Retina (tissue), 1 donor: Measurements from ENCODE around the gene ARRB1.

Experiments
- DNase-seq: peaks from one replicate; pipeline ENCODE4 v3.0.0-alpha.2; 2016

Gene ARRB1

DNA sequence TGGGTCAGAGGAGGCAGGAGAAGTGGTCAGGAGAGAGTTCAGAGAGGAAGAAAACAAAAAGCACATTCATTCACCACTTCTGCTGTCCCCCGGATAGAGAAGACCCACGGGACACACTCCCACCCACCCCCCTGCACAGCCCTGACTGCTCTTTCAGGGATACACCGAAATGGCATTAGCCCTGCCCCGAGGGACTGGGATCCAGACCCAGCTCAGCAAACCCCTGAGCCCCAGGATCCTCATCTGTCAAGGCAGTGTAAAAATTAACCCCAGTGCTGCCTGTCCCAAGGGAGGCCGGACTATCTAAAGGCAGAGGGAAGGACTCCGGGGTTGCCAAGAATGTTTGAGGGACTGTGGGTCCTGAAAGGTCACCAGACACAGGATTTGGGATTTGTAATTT is 79.7 kb downstream of the ARRB1 start:
- DNase-seq, result no peak

- no peak for DNase-seq
Measured at GRCh38 chr11:75270896-75271418, 80.5 kb downstream of the ARRB1 start.

DNA sequence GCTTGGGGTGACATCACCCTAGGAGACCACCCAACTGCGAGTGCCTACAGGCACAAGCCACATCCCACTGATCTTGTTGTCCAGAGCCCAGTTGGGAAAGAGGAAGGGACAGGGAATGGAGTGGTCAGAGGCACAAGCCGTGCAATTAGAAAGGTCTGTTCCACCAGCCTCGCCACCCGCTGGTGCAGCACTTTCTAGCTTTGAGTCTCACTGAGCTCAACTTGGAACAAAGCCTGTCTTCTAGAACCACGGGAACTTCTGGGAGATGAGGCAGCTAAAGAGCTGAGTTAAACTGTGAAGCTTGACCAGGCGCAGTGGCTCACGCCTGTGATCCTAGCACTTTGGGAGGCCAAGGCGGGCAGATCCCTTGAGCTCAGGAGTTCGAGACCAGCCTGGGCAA is 81.6 kb downstream of the ARRB1 start:
- no peak for DNase-seq

- no peak for DNase-seq
Measured at GRCh38 chr11:75269367-75269660, 82.1 kb downstream of the ARRB1 start.

GRCh38 chr11:75268626-75269366 is 82.7 kb downstream of the ARRB1 start:
- no peak for DNase-seq

GRCh38 chr11:75267171-75267970 is 84.1 kb downstream of the ARRB1 start:
- no peak for DNase-seq

DNA sequence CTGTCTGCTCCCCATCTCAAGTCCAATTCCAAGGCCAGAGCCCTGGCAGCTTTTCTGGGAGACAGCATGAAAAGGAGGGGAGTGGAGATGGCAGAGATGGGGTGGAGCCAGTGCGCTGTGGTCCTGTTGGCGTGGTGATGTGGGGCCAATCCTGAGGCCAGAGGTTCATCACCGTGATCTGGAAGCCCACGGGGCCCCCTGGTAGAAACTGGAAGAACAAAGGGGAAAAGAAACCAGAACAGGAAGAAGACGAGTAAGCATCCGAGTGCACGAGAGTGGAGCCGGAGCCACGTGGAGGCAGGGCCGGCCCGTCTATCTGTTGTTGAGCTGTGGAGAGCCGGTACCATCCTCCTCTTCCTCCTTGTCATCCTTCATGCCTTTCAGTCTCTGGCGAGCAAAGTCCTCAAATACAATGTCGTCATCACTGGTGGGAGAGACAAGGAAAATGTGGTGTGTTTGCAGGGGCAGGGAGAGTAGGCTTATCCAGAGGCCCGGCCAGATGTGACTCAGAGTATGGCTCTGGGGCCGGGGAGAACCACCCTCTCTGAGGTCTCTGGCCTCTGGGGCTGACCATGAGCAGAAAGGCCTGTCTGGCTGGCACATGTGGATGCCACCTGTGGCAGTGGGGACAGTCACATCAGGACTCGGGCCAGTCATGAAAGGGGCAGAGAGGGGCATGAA is 85.5 kb downstream of the ARRB1 start:
- no peak for DNase-seq

DNA sequence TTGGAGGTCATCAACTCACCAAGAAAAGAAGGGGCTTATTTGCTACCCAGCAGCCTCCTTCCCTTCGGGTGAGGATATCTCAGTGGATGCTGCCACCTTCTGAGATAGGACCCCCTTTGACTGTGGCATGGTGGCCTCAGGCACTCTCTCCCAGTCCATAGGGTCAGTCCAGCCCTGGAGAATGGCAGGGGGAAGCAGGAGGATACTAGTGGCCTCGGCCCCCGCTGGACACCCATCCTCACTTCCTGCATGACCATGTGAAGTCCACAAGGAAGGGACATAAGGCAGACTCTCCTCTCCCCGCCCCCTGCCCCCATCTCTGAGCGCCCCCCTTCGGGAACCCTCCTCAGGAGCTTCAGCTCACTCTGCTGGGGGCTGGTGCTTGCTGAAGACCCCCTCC is 86.5 kb downstream of the ARRB1 start:
- no peak for DNase-seq

- DNase-seq, result no peak
Measured at GRCh38 chr11:75264356-75264755, 87.1 kb downstream of the ARRB1 start.

DNA sequence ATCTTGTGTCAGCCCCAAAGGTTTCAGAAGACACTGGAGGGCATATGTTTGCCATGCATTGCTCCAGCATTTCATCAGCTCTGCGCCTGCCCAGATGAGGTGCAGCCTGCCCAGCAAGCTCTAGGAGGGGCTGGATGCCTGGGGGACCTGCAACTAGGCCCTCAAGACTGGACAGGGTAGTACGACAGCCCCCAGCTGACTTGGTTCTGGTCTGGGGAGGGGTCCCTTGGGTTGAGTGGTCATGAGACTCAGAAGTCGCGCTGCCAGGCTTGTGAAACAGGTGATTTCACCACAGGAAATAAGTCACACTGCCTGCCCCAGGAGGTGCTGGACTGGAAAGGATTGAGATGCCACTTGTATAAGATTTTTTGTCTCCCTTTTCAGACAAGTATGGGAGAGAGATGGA is 87.5 kb downstream of the ARRB1 start:
- DNase-seq, result no peak

DNA sequence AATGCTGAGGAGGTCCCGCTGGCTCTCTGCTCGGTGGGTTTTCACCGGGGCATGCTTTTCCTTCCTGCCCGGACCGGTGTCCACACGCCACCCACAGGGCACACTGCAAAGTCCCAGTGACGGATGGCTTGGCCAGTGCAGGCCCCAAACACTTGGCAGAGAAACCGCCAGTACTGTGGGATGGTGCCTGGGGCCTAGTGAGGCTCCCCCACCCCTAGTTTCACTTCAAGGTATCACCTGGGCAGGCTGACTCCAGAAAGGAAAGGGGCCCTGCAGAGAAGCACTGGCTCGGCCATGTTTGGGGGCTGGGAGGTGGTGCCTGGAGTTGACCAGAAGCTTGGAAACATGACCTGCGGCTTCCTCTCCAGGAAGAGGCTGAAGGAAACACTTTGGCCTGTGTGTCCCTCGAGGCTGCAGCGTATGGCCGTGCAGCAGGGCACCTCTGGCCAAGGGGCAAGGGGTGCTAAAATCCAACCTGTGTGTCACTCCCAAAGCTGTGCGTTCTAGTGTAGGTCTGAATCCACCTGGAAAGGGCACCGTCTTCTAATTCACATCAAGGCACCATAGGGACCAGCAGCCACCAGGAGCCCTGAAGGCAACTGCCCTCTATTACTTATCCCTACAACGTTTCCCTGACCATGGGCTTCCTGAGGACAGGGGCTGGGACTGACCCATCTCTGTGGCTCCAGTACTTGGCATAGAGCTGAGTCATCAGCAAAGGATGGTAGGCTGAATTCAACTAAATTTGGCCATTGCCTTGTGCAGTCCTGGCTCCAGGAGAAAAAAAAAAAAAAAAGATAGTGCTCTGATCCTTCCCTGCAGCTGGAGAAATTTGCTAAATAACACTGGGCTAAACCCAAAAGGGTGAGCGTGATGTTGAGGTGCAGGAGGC is 88.3 kb downstream of the ARRB1 start:
- no peak for DNase-seq

GRCh38 chr11:75262436-75262835 is 89.0 kb downstream of the ARRB1 start:
- DNase-seq, result no peak

GRCh38 chr11:75261902-75262361 is 89.5 kb downstream of the ARRB1 start:
- no peak for DNase-seq

DNA sequence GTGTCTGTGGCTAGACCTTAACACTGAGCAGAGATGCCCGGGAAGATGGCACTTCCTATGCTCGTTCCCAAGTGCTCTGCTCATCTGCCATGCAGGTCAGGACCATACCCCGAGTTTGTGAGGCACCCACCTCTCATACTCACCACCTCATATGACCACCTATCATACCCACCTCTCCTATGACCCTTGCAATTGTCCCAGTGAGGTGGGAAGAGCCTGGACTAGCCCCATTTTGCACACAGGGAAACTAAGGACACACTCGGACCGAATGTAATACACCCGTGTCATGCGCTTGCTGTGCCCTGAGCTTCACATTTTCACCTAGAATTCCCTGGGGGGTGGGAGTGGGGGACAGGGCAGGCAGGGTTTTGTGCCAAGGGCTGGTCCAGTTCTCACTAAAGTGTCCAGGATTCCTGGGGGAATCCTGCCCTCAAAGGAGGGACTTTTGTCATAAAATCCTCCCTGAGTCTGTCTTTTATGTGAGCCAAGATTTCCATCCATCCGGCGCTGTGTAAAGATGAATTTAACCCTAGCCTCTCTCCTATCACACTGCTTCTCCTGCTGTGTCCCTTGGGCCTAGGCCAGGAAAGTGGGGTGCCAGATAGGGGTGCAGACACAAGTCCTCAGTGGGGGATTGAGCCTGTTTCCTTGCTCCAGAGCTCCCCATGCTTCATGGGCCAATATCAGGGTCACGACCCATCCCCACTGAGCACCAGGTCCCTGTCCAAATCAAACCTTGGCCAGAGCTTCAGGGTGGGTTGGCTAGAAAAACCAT is 90.9 kb downstream of the ARRB1 start:
- no peak for DNase-seq

- no peak for DNase-seq
Measured at GRCh38 chr11:75254326-75254725, 97.1 kb downstream of the ARRB1 start.

DNA sequence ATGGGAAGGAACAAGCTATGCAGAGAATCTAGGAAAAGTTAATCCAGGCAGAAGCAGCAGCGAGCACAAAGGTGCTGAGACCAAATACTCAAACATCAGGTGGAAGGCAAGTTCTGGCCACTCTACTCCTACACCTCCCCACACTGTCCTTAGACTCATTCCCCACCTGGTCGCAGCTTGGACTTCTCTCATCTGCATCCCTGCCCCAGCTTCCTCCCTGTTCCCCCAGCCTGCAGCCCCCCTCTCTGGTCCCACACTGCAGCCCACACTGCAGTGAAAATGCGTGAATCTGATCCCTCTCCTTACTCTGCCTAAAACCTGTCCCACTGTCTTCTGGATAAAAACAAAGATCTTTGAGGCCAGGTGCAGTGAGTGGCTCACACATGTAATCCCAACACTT is 101.8 kb downstream of the ARRB1 start:
- no peak for DNase-seq

DNA sequence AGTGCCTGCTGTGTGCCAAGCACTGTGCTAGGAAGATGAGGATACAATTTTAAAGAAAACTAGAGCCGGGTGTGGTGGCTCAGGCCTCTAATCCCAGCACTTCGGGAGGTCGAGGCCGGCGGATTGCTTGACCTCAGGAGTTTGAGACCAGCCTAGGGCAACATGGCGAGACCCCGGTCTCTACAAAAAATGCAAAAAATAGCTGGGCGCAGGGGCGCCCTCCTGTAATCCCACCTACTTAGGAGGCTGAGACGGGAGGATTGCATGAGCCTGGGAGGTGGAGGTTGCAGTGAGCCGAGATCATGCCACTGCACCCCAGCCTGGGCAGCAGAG is 102.6 kb downstream of the ARRB1 start:
- no peak for DNase-seq

DNA sequence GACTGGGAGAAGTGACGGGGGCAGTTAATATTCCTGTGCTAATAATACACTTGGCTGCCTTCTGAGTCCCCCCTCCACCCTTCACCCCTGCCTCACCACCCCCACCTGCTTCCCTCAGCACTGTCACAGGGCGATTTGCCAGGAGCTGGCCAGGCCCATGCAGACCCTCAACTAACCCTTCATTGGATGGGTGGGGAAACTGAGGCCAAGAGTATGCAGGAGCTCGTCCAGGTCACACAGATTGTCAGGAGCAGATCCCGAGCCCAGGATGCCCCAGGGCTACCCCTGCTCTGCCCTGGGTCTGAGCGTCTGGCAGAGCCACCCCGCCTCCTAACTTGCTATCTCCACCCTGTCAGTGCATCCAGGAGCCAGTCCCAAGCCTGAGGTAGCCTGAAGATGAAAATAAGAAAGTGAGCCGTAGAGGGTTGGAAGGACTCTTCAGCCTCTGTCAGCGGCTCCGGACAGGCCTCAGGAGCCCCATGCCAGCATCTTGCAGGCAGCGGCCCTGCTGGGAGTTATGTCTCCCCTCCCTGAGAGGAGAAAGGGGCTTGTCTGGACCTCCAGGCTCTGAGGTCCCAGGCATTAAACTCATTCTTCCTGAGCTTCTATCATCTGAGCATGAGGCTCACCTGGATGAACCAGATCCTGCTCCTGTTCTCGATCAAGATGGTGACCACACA is 104.7 kb downstream of the ARRB1 start:
- DNase-seq, result no peak

- DNase-seq, result no peak
Measured at GRCh38 chr11:75246006-75246670, 105.3 kb downstream of the ARRB1 start.

DNA sequence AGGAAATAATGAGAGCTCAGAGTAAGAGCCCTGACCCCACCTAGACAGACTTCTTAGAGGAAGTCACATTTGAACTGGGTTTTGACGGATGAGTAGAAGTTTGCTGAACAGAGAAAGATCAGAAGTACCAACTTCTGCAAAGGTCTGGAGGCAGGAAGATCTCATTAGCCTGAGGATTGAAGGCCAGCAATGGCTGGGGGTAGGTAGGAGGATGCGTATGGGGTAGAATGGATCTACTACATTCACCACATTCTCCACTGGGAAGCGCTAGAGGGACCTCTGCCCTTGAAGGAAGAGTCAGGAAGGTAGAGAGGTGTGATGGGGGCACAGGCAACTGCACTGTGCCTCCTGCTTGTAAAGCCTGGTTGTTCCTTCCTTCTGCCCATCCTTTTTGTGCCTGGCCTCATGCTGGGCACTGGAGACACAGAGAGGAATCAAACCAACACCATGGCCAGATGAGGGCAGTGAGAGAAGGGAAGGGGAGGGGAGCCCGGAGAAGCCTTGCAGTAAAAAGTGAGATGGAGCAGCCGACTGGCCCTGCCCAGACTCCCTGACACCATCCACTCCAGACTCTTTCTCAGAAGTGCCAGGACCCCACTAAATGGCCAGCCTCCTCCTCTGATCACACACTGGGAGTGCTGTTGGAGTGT is 106.0 kb downstream of the ARRB1 start:
- DNase-seq, result no peak
